NCI-H146 (cell line): ENCODE measurements around the gene C18orf32.
"Not testable (repeated sequence)": the region's sequence is repeated elsewhere in the genome, so short reads cannot be mapped to it uniquely, and the experiment has no call there.

ENCODE experiments used
- DNase-seq: peaks from one replicate; lab custom pipeline; 2025; lab: John Stamatoyannopoulos, UW

C18orf32 gene

DNA sequence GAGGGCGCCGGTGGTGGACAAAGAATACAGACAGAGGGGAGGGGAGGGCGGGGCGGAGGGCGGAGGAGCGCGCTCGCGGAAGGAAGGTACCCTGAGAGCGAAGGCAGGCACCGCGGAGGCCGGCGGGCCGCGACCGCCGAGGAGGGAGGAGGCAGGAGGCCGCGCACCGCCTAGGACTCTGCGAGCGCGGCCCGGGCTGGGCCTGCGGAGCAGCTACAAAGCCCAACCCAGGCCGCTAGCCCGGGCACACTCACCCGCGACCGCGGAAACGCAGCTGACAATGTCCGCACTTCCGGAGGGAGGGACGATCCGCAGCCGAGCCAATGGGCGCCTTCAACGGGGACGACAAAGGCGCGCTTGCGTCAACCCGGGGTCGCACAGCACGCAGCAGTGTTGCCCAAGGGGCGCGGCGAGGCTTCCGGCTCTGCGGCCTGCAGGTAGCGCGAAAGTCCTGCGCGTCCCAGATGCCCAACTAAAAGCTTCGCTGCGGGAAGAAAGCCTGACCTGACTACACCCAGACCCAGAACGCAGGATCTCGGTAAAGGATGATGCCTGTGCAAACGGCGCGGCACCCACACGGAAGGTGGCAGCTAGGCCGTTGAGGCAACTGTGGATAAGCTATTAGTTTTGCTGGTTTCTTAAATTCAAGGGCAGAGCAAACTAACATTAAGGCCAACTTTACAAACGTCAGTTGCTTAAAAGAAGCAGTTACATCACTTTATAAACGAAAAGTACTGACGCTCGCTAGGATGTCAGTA is at the start of gene C18orf32:
Gene C18orf32, minus strand, starts transcription at position 282 of the 758 bp plus-strand sequence. CDS start 3,486 bp downstream, outside the sequence.
- DNase-seq = peak; percentile 99

DNA sequence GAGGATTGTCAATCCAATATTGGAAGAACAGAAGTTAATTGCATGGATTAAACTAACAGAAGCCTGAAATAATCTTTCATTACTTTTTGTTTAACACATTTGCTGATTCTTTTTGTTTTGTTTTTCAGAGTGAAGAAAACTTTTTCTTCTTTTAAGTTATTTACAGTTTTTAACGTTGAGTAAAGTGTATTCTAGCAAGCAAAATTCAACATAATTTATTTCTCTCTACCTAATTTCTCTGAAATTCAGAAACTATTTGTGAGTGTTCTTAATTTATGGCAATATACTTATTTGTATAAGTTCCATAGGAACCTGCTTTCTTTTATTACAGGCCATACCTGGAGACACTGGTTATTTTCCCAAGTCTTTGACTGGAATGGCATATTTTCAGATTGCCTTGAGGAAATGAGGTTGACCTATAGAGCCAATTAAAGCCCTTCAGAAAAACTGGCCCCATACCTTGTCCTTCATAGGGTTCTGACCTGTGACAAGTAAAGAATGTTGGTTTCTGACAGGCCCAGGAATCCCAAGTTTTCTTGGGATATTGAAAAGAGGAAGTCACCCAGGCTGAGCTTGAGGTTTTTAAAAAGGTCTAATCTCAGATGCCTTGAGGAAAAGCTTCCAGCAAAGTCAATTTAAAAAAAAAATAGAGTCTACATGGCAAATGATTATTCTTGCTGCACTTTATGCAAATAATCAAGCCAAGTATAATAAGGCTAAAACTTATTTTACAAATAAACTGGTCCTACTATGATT is 48.0 kb upstream of the C18orf32 start:
- DNase-seq = no peak

DNA sequence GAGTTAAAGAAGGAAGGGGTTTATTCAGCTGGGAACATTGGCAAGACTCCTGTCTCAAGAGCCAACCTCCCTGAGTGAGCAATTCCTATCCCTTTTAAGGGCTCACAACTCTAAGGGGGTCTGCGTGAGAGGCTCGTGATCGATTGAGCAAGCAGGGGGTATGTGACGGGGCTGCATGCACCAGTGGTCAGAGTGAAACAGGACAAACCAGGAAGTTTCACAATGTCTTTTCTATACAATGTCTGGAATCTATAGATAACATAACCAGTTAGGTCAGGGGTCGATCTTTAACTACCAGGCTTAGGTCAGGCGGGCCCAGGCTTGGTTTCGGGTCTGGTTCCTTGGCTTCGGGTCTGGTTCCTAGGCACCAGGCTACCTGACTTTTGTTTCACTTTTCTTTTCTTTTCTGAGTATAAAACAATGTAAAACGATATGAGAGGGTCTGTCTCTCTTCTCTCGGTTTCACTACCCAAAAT is 44.7 kb upstream of the C18orf32 start:
- no peak for DNase-seq

DNA sequence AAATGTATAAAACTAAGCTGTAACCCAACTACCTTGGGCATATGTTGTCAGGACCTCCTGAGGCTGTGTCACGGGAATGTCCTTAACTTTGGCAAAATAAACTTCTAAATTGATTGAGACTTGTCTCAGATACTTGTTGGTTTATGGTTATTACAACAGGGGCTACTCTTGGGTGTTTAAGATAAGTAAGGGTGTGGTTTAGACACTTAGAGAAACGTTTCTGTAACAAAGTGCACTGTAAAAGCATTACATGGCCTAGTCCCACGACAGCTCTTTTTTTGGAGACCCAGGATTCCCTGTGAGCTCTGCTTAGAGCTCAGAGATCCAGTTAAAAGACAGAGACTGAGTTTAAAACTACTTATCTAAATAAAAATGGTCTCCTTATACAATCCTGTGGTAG is 42.6 kb upstream of the C18orf32 start:
- no peak for DNase-seq

DNA sequence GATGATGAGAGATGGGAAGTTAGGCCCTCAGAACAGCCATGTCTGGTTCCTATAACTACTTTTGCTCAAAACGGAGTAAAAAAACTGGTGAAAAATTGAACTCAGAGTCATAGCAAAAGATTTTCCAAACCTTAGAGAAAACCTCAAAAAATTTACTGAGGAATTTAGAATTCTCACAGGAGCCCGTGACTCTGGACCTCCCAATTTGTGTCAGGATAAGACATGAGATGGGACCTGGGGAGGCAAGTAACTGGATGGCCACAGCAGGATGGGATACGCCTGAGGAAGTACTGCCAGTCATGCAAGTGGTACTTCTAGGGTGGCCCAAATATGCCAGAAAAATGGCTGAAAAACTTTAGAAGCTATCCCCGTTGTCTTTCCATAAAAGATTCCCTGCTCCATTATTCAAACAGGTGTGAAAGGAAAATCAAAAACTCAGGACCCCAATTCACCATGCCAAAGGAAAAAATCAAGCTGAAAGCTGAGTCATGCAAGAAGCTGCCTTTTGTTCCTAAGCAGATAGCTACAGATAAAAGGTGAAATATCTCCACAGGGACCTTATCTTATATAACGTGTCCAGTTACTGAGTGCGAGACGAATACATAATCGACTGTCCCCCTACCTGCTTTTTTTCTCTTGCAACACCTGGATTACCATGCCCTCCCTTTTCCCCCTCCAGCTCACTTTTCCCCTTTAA is 40.7 kb upstream of the C18orf32 start:
- DNase-seq = peak; percentile 47

DNA sequence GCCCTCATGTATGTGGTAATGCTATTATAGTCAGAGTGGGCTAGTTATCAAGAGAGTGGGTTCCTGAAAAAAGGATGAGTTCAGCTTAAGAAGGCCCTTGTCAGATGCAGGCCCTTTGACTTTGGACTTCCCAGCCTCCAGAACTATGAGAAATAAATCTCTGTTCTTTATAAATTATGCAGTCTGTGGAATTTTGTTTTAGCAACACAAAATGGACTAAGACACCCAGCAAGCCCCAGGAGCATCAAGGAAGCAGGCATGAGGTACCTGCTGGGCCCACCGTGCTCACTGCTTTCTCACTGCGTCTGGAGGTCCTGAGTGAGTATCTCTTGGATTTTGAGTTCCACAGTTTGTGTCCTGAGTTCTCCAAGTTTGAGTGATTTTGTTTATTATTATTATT is 38.9 kb upstream of the C18orf32 start:
- DNase-seq = no peak

DNA sequence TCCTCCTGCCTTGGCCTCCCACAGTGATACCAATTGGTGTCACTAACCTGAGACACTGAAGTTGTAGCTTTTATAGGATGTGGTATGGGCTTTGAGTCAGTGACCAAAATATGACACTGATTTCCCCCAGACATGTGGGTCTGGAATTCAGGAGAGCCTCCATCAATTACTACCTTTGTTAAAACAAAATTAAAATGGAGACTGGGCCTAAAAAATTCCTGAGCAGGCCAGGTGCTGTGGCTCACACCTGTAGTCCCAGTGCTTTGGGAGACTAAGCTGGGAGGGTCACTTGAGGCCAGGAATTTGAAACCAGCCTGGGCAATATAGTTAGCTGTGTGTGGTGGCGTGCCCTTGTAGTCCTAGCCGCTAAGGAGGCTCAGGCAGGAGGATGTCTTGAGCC is 37.9 kb upstream of the C18orf32 start:
- DNase-seq = no peak

DNA sequence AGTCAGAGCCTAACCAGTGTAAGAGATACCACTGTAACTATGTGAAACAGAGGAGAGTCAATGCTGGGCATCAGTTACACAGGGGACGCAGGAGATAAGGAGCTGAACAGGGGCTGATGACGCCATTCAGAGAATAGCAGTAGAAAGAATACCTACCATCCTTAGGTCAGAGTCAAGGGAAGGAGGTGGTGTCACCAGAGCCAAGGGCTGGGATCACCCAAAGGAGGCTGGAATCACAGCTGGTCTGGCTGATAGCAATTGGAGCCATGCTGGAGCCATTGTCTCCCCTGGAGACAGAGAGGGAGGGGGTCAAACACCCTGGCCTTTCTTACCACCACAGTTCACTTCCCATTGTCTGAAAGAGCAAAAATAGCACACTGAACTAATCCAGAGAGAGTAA is 37.3 kb upstream of the C18orf32 start:
- DNase-seq = peak; percentile 63

DNA sequence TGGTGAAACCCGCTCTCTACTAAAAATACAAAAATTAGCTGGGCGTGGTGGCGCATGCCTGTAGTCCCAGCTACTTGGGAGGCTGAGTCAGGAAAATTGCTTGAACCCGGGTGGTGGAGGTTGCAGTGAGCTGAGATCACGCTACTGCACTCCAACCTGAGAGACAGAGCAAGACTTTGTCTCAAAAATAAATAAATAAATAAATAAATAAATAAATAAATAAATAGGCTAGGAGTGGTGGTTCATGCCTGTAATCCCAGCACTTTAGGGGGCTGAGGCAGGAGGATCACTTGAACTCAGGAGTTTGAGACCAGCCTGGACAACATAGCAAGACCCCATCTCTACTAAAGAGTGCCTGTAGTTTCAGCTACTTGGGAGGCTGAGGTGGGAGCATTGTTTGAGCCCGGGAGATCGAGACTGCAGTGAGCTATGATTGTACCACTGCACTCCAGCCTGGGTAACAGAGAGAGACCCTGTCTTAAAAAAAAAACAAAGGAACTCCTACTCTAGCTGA is 36.6 kb upstream of the C18orf32 start:
- not testable (repeated sequence) for DNase-seq

DNA sequence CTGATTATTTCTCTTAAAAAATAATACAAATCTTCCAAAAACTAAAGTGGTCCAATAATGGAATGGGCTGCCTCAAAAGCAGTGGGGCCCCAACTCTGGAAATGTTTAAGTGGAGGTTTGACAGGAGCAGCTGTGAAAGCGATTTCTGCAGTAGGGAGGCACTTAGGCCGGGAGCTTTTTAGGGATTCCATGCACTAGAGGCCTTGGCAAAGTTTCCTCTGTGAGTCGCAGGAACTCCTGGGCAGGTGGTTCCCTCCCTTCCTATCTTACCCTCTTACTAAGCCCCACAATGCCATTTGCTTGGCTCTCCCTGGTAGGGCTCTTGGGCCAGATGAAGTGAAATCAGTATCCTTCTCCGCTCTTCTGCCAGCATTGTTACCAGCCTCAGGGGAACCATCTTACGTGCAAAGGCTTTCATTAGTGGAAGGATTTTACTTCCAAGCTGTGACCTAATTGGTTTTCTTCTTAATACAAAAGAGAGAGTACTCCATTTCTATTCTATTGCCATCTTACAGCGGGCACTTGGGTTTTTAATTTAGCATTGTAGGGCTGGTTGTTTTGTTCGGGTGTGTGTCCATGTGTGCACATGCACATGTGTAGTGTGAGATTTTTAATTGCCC is 34.3 kb upstream of the C18orf32 start:
- no peak for DNase-seq

DNA sequence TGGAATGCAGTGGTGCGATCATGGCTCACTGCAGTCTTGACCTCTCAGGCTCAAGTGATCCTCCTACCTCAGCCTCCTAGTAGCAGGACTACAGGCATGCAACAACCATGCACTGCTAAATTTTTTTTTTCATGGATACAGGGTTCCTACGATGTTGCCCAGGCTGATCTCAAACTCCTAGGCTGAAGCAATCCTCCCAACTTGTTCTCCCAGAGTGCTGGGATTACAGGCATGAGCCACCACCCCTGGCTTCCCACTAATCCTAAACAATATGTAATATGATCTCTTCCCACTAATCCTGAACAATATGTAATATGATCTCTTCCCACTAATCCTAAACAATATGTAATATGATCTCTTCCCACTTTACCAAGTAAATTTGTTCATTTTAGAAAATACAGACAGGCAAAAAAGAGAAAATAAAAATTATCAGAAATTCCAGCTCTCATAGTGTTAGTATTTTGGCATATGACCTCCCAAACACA is 33.7 kb upstream of the C18orf32 start:
- peak; percentile 68 for DNase-seq

DNA sequence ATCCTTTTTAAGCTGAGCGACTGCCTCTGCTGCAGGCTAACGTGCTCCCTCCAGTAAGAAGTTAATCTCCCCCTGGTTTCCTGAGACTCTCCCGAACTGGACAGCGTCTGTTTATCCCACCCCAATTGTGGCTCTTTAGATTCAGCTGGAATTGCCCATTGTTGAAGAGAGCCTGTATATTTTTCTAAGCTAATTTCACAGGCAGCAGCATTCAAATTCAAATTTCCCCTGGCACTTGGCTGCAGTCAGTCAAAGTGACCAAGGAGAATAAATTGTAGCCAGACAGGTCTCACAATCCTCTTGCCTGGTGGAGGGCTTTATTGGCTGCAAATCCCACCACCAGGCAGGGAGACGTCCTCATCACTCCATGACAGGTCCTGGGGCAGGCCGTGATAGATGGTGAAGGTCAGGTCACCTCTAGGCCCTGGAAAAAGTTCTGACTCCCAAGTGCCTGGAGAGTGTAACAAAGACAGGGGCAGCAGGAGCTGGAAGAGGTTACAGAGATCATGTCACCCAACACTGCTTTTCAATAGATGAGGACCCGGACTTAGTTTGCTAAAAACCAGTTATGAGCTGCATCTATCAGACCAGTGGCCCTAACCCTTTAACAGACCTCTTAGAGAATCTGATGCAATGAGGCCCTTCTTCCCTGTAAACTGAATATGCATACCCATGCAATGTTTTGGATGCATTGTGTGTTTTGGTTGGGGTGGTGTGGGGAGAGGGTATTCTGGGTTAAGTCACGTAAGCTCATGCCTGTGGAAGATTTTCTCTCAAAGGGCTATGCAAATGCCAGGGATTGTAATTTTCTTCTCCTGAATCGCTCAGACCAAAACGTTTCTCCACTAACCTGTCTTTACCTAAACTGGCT is 32.3 kb upstream of the C18orf32 start:
- no peak for DNase-seq

DNA sequence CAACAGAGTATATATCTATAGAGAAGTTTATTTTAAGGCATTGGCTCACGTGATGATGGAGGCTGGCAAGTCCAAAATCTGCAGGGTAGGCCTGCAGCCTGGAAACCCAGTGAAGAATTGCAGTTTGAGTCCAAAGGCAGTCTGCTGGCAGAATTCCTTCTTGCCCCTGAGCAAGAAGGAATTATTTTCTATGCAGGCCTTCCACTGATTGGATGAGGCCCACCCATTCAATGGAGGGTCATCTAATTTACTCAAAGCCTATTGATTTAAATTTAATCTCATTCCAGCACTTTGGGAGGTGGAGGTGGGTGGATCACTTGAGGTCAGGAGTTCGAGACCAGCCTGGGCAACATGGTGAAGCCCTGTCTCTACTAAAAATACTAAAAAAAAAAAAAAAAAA is 30.4 kb upstream of the C18orf32 start:
- DNase-seq = no peak

DNA sequence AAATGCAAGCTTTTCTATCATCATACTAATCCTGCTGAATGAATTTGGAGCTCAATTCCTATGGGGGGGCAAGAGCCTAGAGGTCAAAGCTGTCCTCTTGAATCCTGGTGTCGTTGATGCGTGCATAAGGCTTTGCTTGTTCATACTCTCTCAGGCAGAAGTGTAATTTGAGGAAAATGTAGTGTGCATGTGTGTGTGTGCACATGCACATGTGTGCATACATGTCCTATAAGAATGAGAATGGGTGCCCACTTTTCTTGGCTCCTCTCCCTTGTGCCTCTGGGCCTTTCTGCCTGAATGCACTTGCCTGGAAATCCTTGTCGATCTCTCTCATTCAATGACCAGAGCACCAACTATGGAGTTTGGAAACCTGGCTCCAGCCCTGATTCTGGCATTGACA is 28.5 kb upstream of the C18orf32 start:
- no peak for DNase-seq

DNA sequence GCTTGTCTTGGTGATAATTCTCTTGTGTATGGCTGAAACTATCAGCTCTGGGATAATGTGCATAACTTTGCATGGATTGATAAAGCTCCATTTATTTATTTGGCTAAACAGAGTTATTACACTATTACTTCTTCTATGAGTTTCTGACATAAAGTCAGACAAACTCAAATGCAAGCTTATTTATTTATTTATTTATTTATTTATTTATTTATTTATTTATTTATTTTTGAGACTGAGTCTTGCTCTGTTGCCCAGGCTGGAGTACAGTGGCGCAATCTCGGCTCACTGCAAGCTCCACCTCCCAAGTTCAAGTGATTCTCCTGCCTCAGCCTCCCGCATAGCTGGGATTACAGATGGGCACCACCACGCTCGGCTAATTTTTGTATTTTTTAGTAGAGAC is 28.0 kb upstream of the C18orf32 start:
- DNase-seq = not testable (repeated sequence)

DNA sequence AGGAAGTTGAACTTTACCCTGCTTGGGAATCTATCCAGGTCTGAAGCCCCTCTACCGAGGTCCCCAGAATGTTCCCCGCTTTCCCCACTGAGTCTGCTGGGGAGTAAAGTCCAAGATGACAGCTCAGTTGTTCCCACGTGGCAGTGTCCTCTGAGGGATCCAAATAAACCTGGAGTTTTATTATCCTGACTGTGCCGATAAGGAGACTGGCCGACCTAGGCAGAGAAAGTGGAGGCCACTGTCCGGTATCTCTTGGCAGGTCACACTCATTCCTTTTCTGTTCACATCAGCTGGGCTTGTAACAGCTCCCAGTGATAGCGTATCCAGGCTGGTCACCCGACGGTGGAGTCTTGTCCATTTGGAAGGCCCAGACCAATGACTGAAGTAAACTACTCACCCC is 27.5 kb upstream of the C18orf32 start:
- no peak for DNase-seq

DNA sequence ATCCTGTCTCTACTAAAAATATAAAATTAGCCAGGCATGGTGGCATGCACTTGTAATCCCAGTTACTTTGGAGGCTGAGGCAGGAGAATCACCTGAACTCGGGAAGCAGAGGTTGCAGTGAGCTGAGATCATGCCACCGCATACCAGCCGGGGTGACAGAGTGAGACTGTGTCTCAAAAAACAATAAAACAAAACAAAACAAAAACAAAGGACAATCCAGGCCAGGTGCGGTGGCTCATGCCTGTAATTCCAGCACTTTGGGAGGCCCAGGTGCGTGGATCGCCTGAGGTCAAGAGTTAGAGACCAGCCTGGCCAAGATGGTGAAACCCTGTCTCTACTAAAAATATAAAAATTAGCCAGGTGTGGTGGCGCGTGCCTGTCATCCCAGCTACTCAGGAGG is 25.8 kb upstream of the C18orf32 start:
- not testable (repeated sequence) for DNase-seq

DNA sequence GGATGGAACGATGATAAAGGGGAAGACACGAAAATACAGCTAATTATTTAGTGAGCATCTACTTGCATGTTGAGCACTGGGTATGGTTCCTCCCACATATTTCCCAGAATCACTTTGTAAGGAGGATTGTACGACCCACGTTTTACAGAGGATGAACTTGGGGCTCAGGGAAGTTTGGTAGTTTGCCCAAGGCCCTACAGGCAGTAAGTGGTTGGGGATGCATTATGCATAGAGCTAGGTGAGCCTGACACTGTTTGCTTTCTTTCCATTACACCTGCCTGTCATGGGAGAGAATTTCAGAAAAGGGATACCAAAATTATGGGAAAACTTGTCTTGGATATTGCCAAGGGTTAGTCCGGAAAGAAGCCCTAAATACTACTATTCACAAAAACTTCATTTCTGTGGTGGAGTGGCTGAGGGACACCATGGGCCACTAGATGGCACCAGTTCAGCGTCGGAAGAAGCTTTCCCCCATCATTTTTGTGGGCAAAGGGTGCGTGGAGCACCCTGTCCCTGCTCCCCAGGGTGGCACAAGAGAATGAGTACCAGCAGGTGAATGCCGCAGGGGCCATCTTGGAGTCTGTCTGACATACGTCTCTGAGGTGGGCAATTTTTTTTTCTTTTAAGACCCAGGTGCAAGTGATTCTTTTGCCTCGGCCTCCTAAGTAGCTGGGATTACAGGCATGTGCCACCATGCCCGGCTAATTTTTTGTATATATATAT is 23.5 kb upstream of the C18orf32 start:
- DNase-seq = peak; percentile 93

DNA sequence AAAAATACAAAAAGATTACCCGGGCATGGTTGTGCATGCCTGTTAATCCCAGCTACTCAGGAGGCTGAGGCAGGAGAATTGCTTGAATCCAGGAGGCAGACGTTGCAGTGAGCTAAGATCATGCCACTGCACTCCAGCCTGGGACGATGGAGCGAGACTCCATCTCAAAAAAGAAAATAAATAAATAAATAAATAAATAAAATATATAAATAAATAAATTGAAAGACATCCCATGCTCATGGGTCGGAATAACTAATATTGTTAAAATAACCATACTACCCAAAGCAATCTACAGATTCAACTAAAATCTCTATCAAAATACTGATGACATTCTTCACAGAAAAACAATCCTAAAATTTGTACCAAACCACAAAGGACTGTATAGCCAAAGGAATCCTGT is 19.4 kb upstream of the C18orf32 start:
- DNase-seq = not testable (repeated sequence)

DNA sequence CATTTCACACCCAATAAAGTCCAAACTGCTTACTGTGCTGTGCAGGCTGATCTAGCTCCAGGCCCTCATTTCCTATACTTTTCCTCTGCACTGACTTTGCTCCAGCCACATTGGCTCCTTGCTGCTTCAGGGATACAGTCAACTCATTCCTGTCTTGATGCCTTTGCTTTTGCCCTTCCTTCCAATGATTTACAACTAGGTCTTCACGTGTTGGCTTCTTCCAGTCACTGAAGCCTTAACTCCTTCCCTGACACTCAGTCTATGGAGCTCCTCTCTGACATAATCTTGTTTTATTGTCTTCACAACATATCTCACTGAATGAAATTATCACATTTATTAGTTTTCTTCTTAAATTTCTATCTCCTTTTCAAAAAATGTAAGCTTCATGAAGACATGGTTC is 16.9 kb upstream of the C18orf32 start:
- DNase-seq = no peak
